ENCODE data around the gene PACSIN2.
A peak's percentile ranks its signal among the peaks of the same experiment; 100 is the strongest.

The PACSIN2 gene

GRCh38 chr22:42991010-42991651 is 23.8 kb downstream of the PACSIN2 start:
- no peak overlapping the region for H3K9ac ChIP-seq (ENCODE audit: low read depth, low read length)
- H3K4me3 ChIP-seq (ENCODE audit: low read depth, low read length): no peak overlapping the region
- no peaks in the 10 kb centered on the region for H3K27me3 ChIP-seq (ENCODE audit: control insufficient read depth, insufficient read depth, low read length)
- no peaks in the 10 kb centered on the region for H3K9me3 ChIP-seq (ENCODE audit: control insufficient read depth, insufficient read depth, low read length)
- no peaks in the 10 kb centered on the region for H3K36me3 ChIP-seq (ENCODE audit: control insufficient read depth, insufficient read depth, low read length)
- H3K4me1 ChIP-seq (ENCODE audit: control insufficient read depth, insufficient read depth, low read length): peaks cover 27% of the 10 kb centered on the region
- H3K27ac ChIP-seq (ENCODE audit: low read depth, low read length): no peak overlapping the region

- Histone ChIP-seq H3K9ac (ENCODE audit: low read depth, low read length) (no peak overlapping the region), H3K4me1 (ENCODE audit: control insufficient read depth, insufficient read depth, low read length) (peaks cover 35% of the 10 kb centered on the region)
Observed at GRCh38 chr22:42990131-42990838, 24.7 kb downstream of the PACSIN2 start.

GRCh38 chr22:42986115-42986514 is 28.8 kb downstream of the PACSIN2 start:
- H3K4me3 ChIP-seq (ENCODE audit: low read depth, low read length): no peak overlapping the region
- peaks cover 39% of the 10 kb centered on the region for H3K4me1 ChIP-seq (ENCODE audit: control insufficient read depth, insufficient read depth, low read length)
- no peaks in the 10 kb centered on the region for H3K36me3 ChIP-seq (ENCODE audit: control insufficient read depth, insufficient read depth, low read length)
- no peak overlapping the region for H3K9ac ChIP-seq (ENCODE audit: low read depth, low read length)
- no peaks in the 10 kb centered on the region for H3K27me3 ChIP-seq (ENCODE audit: control insufficient read depth, insufficient read depth, low read length)
- H3K9me3 ChIP-seq (ENCODE audit: control insufficient read depth, insufficient read depth, low read length): no peaks in the 10 kb centered on the region
- H3K27ac ChIP-seq (ENCODE audit: low read depth, low read length): no peak overlapping the region

More at GRCh38 chr22:42990131-42990838, 24.7 kb downstream of the PACSIN2 start:
- H3K27me3 ChIP-seq (ENCODE audit: control insufficient read depth, insufficient read depth, low read length): no peaks in the 10 kb centered on the region
- no peaks in the 10 kb centered on the region for H3K9me3 ChIP-seq (ENCODE audit: control insufficient read depth, insufficient read depth, low read length)
- H3K4me3 ChIP-seq (ENCODE audit: low read depth, low read length): no peak overlapping the region
- H3K36me3 ChIP-seq (ENCODE audit: control insufficient read depth, insufficient read depth, low read length): no peaks in the 10 kb centered on the region
- H3K27ac ChIP-seq (ENCODE audit: low read depth, low read length): peak overlapping the region; percentile 25

GRCh38 chr22:42985531-42985905 is 29.4 kb downstream of the PACSIN2 start:
- H3K4me3 ChIP-seq (ENCODE audit: low read depth, low read length): no peak overlapping the region
- no peaks in the 10 kb centered on the region for H3K27me3 ChIP-seq (ENCODE audit: control insufficient read depth, insufficient read depth, low read length)
- no peak overlapping the region for H3K27ac ChIP-seq (ENCODE audit: low read depth, low read length)
- peaks cover 33% of the 10 kb centered on the region for H3K4me1 ChIP-seq (ENCODE audit: control insufficient read depth, insufficient read depth, low read length)
- H3K9ac ChIP-seq (ENCODE audit: low read depth, low read length): no peak overlapping the region
- H3K36me3 ChIP-seq (ENCODE audit: control insufficient read depth, insufficient read depth, low read length): no peaks in the 10 kb centered on the region
- H3K9me3 ChIP-seq (ENCODE audit: control insufficient read depth, insufficient read depth, low read length): no peaks in the 10 kb centered on the region

GRCh38 chr22:42984814-42985530 is 30.0 kb downstream of the PACSIN2 start:
- no peaks in the 10 kb centered on the region for H3K36me3 ChIP-seq (ENCODE audit: control insufficient read depth, insufficient read depth, low read length)
- H3K4me1 ChIP-seq (ENCODE audit: control insufficient read depth, insufficient read depth, low read length): peaks cover 28% of the 10 kb centered on the region
- no peak overlapping the region for H3K4me3 ChIP-seq (ENCODE audit: low read depth, low read length)
- H3K27ac ChIP-seq (ENCODE audit: low read depth, low read length): peak overlapping the region; percentile 59
- no peaks in the 10 kb centered on the region for H3K27me3 ChIP-seq (ENCODE audit: control insufficient read depth, insufficient read depth, low read length)
- no peak overlapping the region for H3K9ac ChIP-seq (ENCODE audit: low read depth, low read length)
- H3K9me3 ChIP-seq (ENCODE audit: control insufficient read depth, insufficient read depth, low read length): no peaks in the 10 kb centered on the region

GRCh38 chr22:42984397-42984796 is 30.6 kb downstream of the PACSIN2 start:
- no peak overlapping the region for H3K4me3 ChIP-seq (ENCODE audit: low read depth, low read length)
- H3K36me3 ChIP-seq (ENCODE audit: control insufficient read depth, insufficient read depth, low read length): no peaks in the 10 kb centered on the region
- no peak overlapping the region for H3K9ac ChIP-seq (ENCODE audit: low read depth, low read length)
- H3K9me3 ChIP-seq (ENCODE audit: control insufficient read depth, insufficient read depth, low read length): no peaks in the 10 kb centered on the region
- H3K4me1 ChIP-seq (ENCODE audit: control insufficient read depth, insufficient read depth, low read length): peaks cover 28% of the 10 kb centered on the region
- H3K27me3 ChIP-seq (ENCODE audit: control insufficient read depth, insufficient read depth, low read length): no peaks in the 10 kb centered on the region
- H3K27ac ChIP-seq (ENCODE audit: low read depth, low read length): peak overlapping the region; percentile 59

GRCh38 chr22:42983470-42983869 is 31.5 kb downstream of the PACSIN2 start:
- Histone ChIP-seq H3K9me3 (ENCODE audit: control insufficient read depth, insufficient read depth, low read length) (no peaks in the 10 kb centered on the region), H3K4me1 (ENCODE audit: control insufficient read depth, insufficient read depth, low read length) (peaks cover 32% of the 10 kb centered on the region), H3K27ac (ENCODE audit: low read depth, low read length) (no peak overlapping the region), H3K4me3 (ENCODE audit: low read depth, low read length) (no peak overlapping the region), H3K9ac (ENCODE audit: low read depth, low read length) (no peak overlapping the region), H3K36me3 (ENCODE audit: control insufficient read depth, insufficient read depth, low read length) (no peaks in the 10 kb centered on the region), H3K27me3 (ENCODE audit: control insufficient read depth, insufficient read depth, low read length) (no peaks in the 10 kb centered on the region)

GRCh38 chr22:42979606-42980005 is 35.3 kb downstream of the PACSIN2 start:
- Histone ChIP-seq H3K36me3 (ENCODE audit: control insufficient read depth, insufficient read depth, low read length) (no peaks in the 10 kb centered on the region), H3K4me1 (ENCODE audit: control insufficient read depth, insufficient read depth, low read length) (peaks cover 26% of the 10 kb centered on the region), H3K4me3 (ENCODE audit: low read depth, low read length) (no peak overlapping the region), H3K27me3 (ENCODE audit: control insufficient read depth, insufficient read depth, low read length) (no peaks in the 10 kb centered on the region), H3K27ac (ENCODE audit: low read depth, low read length) (no peak overlapping the region), H3K9ac (ENCODE audit: low read depth, low read length) (no peak overlapping the region), H3K9me3 (ENCODE audit: control insufficient read depth, insufficient read depth, low read length) (no peaks in the 10 kb centered on the region)

- no peaks in the 10 kb centered on the region for H3K36me3 ChIP-seq (ENCODE audit: control insufficient read depth, insufficient read depth, low read length)
- H3K9ac ChIP-seq (ENCODE audit: low read depth, low read length): no peak overlapping the region
- peaks cover 22% of the 10 kb centered on the region for H3K4me1 ChIP-seq (ENCODE audit: control insufficient read depth, insufficient read depth, low read length)
- H3K27me3 ChIP-seq (ENCODE audit: control insufficient read depth, insufficient read depth, low read length): no peaks in the 10 kb centered on the region
- H3K9me3 ChIP-seq (ENCODE audit: control insufficient read depth, insufficient read depth, low read length): no peaks in the 10 kb centered on the region
- no peak overlapping the region for H3K4me3 ChIP-seq (ENCODE audit: low read depth, low read length)
- peak overlapping the region; percentile 60 for H3K27ac ChIP-seq (ENCODE audit: low read depth, low read length)
Observed at GRCh38 chr22:42978453-42979103, 36.4 kb downstream of the PACSIN2 start.

- Histone ChIP-seq H3K36me3 (ENCODE audit: control insufficient read depth, insufficient read depth, low read length) (no peaks in the 10 kb centered on the region), H3K27ac (ENCODE audit: low read depth, low read length) (no peak overlapping the region), H3K9me3 (ENCODE audit: control insufficient read depth, insufficient read depth, low read length) (no peaks in the 10 kb centered on the region), H3K4me3 (ENCODE audit: low read depth, low read length) (no peak overlapping the region), H3K27me3 (ENCODE audit: control insufficient read depth, insufficient read depth, low read length) (no peaks in the 10 kb centered on the region), H3K4me1 (ENCODE audit: control insufficient read depth, insufficient read depth, low read length) (peaks cover 22% of the 10 kb centered on the region), H3K9ac (ENCODE audit: low read depth, low read length) (no peak overlapping the region)
Observed at GRCh38 chr22:42977569-42977968, 37.4 kb downstream of the PACSIN2 start.

All from HUES48 (cell line).